ENCODE results near the gene MAZ.

MAZ gene

GRCh38 chr16:29809850-29810698, 3.7 kb downstream of the MAZ start:
- Histone ChIP-seq H3K4me2 (peak overlapping the region; percentile 83), H3K36me3 (ENCODE audit: insufficient read depth) (peaks cover 6% of the 10 kb centered on the region; the same call in 1 of the 2 replicates), H3K27me3 (ENCODE audit: insufficient read depth, low read depth) (no peaks in the 10 kb centered on the region), H3K9ac (0 out of 2 replicates have a peak overlapping the region, but pooled peaks have one; percentile 33), H3K27ac (peak overlapping the region; percentile 50; the same call in 1 of the 2 replicates), H3K4me3 (IDR thresholded peaks at IDR 0.05; ENCODE audit: insufficient read depth, low read depth, low read length) (no peak overlapping the region), H4K20me1 (ENCODE audit: insufficient read depth) (no peaks in the 10 kb centered on the region), H3K4me1 (ENCODE audit: low read depth, poor library complexity, severe bottlenecking) (peaks cover 44% of the 10 kb centered on the region), H2AFZ (ENCODE audit: low read depth) (no peak overlapping the region), H3K79me2 (ENCODE audit: insufficient read depth, low read depth) (peaks cover 33% of the 10 kb centered on the region)
- no peak for TF ChIP-seq CTCF (conservative IDR thresholded peaks at IDR 0.05; ENCODE audit: low read depth, low read length)

GRCh38 chr16:29810699-29811169, 4.4 kb downstream of the MAZ start:
- H3K27me3 ChIP-seq (ENCODE audit: insufficient read depth, low read depth) = no peaks in the 10 kb centered on the region
- peaks cover 33% of the 10 kb centered on the region for H3K79me2 ChIP-seq (ENCODE audit: insufficient read depth, low read depth)
- H3K4me3 ChIP-seq (IDR thresholded peaks at IDR 0.05; ENCODE audit: insufficient read depth, low read depth, low read length) = no peak overlapping the region
- H3K4me2 ChIP-seq = peak overlapping the region; percentile 83
- peak overlapping the region; percentile 33; the same call in 1 of the 2 replicates for H3K9ac ChIP-seq
- H3K36me3 ChIP-seq (ENCODE audit: insufficient read depth) = peaks cover 6% of the 10 kb centered on the region; the same call in 1 of the 2 replicates
- no peaks in the 10 kb centered on the region for H4K20me1 ChIP-seq (ENCODE audit: insufficient read depth)
- TF ChIP-seq CTCF (conservative IDR thresholded peaks at IDR 0.05; ENCODE audit: low read depth, low read length) = no peak
- peaks cover 48% of the 10 kb centered on the region for H3K4me1 ChIP-seq (ENCODE audit: low read depth, poor library complexity, severe bottlenecking)
- no peak overlapping the region for H2AFZ ChIP-seq (ENCODE audit: low read depth)
- peak overlapping the region; percentile 50; the same call in 1 of the 2 replicates for H3K27ac ChIP-seq

GRCh38 chr16:29811170-29811895, 5.0 kb downstream of the MAZ start:
- H3K4me2 ChIP-seq = peak overlapping the region; percentile 83
- H3K4me1 ChIP-seq (ENCODE audit: low read depth, poor library complexity, severe bottlenecking) = peaks cover 48% of the 10 kb centered on the region
- no peaks in the 10 kb centered on the region for H3K27me3 ChIP-seq (ENCODE audit: insufficient read depth, low read depth)
- H3K36me3 ChIP-seq (ENCODE audit: insufficient read depth) = peaks cover 6% of the 10 kb centered on the region; the same call in 1 of the 2 replicates
- H4K20me1 ChIP-seq (ENCODE audit: insufficient read depth) = no peaks in the 10 kb centered on the region
- no peak for TF ChIP-seq CTCF (conservative IDR thresholded peaks at IDR 0.05; ENCODE audit: low read depth, low read length)
- H3K27ac ChIP-seq = peak overlapping the region; percentile 50
- H2AFZ ChIP-seq (ENCODE audit: low read depth) = peak overlapping the region; percentile 47; the same call in 1 of the 2 replicates
- no peak overlapping the region for H3K4me3 ChIP-seq (IDR thresholded peaks at IDR 0.05; ENCODE audit: insufficient read depth, low read depth, low read length)
- peaks cover 33% of the 10 kb centered on the region for H3K79me2 ChIP-seq (ENCODE audit: insufficient read depth, low read depth)
- H3K9ac ChIP-seq = peak overlapping the region; percentile 33; the same call in 1 of the 2 replicates

GRCh38 chr16:29811896-29812665, 5.8 kb downstream of the MAZ start, which contains the start of gene PRRT2:
PRRT2 (plus strand) TSS chr16:29812193; CDS start chr16:29813055, 862 bp downstream.
- Histone ChIP-seq H3K4me3 (IDR thresholded peaks at IDR 0.05; ENCODE audit: insufficient read depth, low read depth, low read length) (no peak within 1 kb of the TSS), H3K4me1 (ENCODE audit: low read depth, poor library complexity, severe bottlenecking) (peaks cover 48% of the 10 kb centered on the region), H4K20me1 (ENCODE audit: insufficient read depth) (no peaks in the 10 kb centered on the region), H3K4me2 (peak within 1 kb of the TSS; percentile 83), H3K79me2 (ENCODE audit: insufficient read depth, low read depth) (peaks cover 36% of the 10 kb centered on the region), H3K36me3 (ENCODE audit: insufficient read depth) (peaks cover 6% of the 10 kb centered on the region; the same call in 1 of the 2 replicates), H3K27ac (peak within 1 kb of the TSS; percentile 50), H3K9ac (peak within 1 kb of the TSS; percentile 33; the same call in 1 of the 2 replicates), H3K27me3 (ENCODE audit: insufficient read depth, low read depth) (no peaks in the 10 kb centered on the region), H2AFZ (ENCODE audit: low read depth) (peak within 1 kb of the TSS; percentile 47; the same call in 1 of the 2 replicates)
- TF ChIP-seq CTCF (conservative IDR thresholded peaks at IDR 0.05; ENCODE audit: low read depth, low read length) = no peak
